ENCODE measurements around the gene CD6. TPM values are rescaled to one million over a fixed set of nuclear protein-coding genes. Genes with fewer than 3 reads are reported as not detected.

The CD6 gene
- total and polyA plus RNA-seq, 10 of the 15 experiments (the other 5 are each of a cell fraction or from before 2014, with no cell fraction given) = 0.37 to 17.6 (median 6.2) TPM

DNA sequence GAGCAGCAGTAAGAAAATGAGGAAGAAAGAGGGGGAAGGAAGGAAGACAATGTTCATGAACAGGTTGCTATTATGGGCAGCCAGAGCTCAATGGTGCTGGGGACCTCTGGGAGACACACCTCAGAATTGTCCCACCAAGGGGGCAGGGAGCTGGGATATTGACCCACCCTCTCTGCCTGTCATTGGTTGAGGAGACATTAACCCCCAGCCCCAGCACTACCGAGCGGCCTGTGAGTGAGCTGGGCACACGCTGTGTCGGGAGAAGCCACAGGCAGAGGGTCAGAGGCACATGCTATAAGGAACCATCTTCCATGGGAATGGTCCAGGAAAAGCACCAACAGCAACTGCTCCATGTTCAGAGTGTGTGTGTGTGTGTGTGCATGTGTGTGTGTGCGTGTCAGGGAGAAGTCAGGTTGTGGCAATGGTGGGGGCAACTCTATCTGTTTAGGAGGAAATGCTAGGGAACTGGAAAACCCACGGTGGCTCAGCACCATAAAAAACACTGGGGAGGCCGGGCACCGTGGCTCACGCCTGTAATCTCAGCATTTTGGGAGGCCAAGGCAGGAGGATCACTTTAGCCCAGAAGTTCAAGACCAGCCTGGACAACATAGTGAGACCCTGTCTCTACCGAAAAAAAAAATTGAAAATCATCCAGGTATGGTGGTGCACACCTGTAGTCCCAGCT lies 49.2 kb downstream of the CD6 start:
- in situ Hi-C loops (cut with MboI) (no loop called here), intact Hi-C loops (cut with micrococcal nuclease; ENCODE audit: unreplicated experiment) (no loop called here)
- TF ChIP-seq IRF4 (IDR thresholded peaks at IDR 0.05; ENCODE audit: low read depth, low read length) = no peak
- TF ChIP-seq FOXM1 (IDR thresholded peaks at IDR 0.05; ENCODE audit: low read depth, low read length) = no peak
- TF ChIP-seq, protein P1, sequence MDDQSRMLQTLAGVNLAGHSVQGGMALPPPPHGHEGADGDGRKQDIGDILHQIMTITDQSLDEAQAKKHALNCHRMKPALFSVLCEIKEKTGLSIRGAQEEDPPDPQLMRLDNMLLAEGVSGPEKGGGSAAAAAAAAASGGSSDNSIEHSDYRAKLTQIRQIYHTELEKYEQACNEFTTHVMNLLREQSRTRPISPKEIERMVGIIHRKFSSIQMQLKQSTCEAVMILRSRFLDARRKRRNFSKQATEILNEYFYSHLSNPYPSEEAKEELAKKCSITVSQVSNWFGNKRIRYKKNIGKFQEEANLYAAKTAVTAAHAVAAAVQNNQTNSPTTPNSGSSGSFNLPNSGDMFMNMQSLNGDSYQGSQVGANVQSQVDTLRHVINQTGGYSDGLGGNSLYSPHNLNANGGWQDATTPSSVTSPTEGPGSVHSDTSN (IDR thresholded peaks at IDR 0.05; ENCODE audit: insufficient replicate concordance, low read depth, low read length) = no peak
- no peak for TF ChIP-seq EZH2 (IDR thresholded peaks at IDR 0.05; ENCODE audit: borderline replicate concordance, control insufficient read depth, low read depth, low read length)
- TF ChIP-seq SUPT20H (IDR thresholded peaks at IDR 0.05; ENCODE audit: borderline replicate concordance, control insufficient read depth, low read depth, low read length) = no peak
- TF ChIP-seq, protein P2, sequence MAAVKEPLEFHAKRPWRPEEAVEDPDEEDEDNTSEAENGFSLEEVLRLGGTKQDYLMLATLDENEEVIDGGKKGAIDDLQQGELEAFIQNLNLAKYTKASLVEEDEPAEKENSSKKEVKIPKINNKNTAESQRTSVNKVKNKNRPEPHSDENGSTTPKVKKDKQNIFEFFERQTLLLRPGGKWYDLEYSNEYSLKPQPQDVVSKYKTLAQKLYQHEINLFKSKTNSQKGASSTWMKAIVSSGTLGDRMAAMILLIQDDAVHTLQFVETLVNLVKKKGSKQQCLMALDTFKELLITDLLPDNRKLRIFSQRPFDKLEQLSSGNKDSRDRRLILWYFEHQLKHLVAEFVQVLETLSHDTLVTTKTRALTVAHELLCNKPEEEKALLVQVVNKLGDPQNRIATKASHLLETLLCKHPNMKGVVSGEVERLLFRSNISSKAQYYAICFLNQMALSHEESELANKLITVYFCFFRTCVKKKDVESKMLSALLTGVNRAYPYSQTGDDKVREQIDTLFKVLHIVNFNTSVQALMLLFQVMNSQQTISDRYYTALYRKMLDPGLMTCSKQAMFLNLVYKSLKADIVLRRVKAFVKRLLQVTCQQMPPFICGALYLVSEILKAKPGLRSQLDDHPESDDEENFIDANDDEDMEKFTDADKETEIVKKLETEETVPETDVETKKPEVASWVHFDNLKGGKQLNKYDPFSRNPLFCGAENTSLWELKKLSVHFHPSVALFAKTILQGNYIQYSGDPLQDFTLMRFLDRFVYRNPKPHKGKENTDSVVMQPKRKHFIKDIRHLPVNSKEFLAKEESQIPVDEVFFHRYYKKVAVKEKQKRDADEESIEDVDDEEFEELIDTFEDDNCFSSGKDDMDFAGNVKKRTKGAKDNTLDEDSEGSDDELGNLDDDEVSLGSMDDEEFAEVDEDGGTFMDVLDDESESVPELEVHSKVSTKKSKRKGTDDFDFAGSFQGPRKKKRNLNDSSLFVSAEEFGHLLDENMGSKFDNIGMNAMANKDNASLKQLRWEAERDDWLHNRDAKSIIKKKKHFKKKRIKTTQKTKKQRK (IDR thresholded peaks at IDR 0.05; ENCODE audit: low read depth, low read length) = no peak
- TF ChIP-seq SP1 (IDR thresholded peaks at IDR 0.05; ENCODE audit: low read depth, low read length) = no peak
- no peak for TF ChIP-seq CBFB (IDR thresholded peaks at IDR 0.05; ENCODE audit: low read depth)
- no peak for TF ChIP-seq EP300 (IDR thresholded peaks at IDR 0.05; ENCODE audit: borderline replicate concordance in 1 of 2, control insufficient read depth in 1 of 2, low read depth in 2 of 2, low read length in 2 of 2)
- TF ChIP-seq, protein P3, sequence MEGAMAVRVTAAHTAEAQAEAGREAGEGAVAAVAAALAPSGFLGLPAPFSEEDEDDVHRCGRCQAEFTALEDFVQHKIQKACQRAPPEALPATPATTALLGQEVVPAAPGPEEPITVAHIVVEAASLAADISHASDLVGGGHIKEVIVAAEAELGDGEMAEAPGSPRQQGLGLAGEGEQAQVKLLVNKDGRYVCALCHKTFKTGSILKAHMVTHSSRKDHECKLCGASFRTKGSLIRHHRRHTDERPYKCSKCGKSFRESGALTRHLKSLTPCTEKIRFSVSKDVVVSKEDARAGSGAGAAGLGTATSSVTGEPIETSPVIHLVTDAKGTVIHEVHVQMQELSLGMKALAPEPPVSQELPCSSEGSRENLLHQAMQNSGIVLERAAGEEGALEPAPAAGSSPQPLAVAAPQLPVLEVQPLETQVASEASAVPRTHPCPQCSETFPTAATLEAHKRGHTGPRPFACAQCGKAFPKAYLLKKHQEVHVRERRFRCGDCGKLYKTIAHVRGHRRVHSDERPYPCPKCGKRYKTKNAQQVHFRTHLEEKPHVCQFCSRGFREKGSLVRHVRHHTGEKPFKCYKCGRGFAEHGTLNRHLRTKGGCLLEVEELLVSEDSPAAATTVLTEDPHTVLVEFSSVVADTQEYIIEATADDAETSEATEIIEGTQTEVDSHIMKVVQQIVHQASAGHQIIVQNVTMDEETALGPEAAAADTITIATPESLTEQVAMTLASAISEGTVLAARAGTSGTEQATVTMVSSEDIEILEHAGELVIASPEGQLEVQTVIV (IDR thresholded peaks at IDR 0.05; ENCODE audit: borderline replicate concordance, partially characterized antibody) = no peak
- TF ChIP-seq TAF1 (IDR thresholded peaks at IDR 0.05; ENCODE audit: borderline replicate concordance, low read depth, low read length) = no peak
- WGBS (ENCODE audit: insufficient coverage, insufficient replicate concordance, low lambda C conversion rate, missing lambda C conversion rate) = 80% methylated on average over 10 of the region's 10 CpGs
- Histone ChIP-seq H3K36me3 (ENCODE audit: control insufficient read depth in 2 of 2, insufficient read depth in 2 of 2, low read length in 1 of 2) (no peaks in the 10 kb centered on the region), H3K9me3 (replicated peaks; ENCODE audit: control insufficient read depth, insufficient read depth, low read length) (no peaks in the 10 kb centered on the region), H3K79me2 (ENCODE audit: control insufficient read depth, insufficient read depth, low read length) (no peaks in the 10 kb centered on the region), H3K27ac (ENCODE audit: control insufficient read depth, insufficient read depth) (no peak overlapping the region), H2AFZ (ENCODE audit: control insufficient read depth, low read depth, low read length) (no peak overlapping the region), H3K4me2 (ENCODE audit: control insufficient read depth, insufficient read depth) (no peak overlapping the region), H3K4me3 (no peak overlapping the region), H3K4me1 (ENCODE audit: control insufficient read depth, insufficient read depth, low read length) (peaks cover 16% of the 10 kb centered on the region), H3K27me3 (replicated peaks in 1 of 2; ENCODE audit: control insufficient read depth in 2 of 2, insufficient read depth in 2 of 2, low read length in 1 of 2) (no peaks in the 10 kb centered on the region), H3K9ac (ENCODE audit: control insufficient read depth, insufficient read depth, low read length) (no peak overlapping the region), H4K20me1 (ENCODE audit: control insufficient read depth, insufficient read depth) (no peaks in the 10 kb centered on the region)
- no peak for ATAC-seq
- no peak for DNase-seq (ENCODE audit: low read depth, low spot score)
- ChIA-PET CTCF (interaction anchor here (1.0 kb wide), 1 partner anchor 51 kb away, joined by 5 read pairs; no protein-coding TSS in a partner anchor), SMC1A (ENCODE audit: uncharacterized antibody, unreplicated experiment) (interaction anchor here (0.9 to 1.3 kb wide), 2 partner anchors 9 to 21 kb away, joined by 3 to 4 read pairs; no protein-coding TSS in a partner anchor), POLR2A (interaction anchor here (0.8 kb wide), 1 partner anchor 22 kb away, joined by 4 read pairs; no protein-coding TSS in a partner anchor), RAD21 (ENCODE audit: unreplicated experiment) (no interaction called here)
- no peak for FAIRE-seq
- no TSS peak for BruUV-seq (replicated peaks)
